Mesendoderm (in vitro differentiated cells): Measurements from ENCODE around the gene CDC14A.

ENCODE experiments used
- DNase-seq: peaks from one replicate; pipeline ENCODE4 v3.0.0; 2013
- H2AK5ac ChIP-seq: 2 replicates; pipeline ENCODE4 v1.6.1; 2013; ENCODE audit warnings: low read length, inconsistent platforms
- H2BK120ac ChIP-seq: 2 replicates; pipeline ENCODE4 v1.6.1; 2013; ENCODE audit warnings: low read depth, mild to moderate bottlenecking, low read length, moderate library complexity, mixed read lengths
- H2BK15ac ChIP-seq: replicated peaks from 2 replicates; pipeline ENCODE4 v1.6.1; 2013; ENCODE audit warnings: low read depth, mild to moderate bottlenecking, moderate library complexity
- H2BK5ac ChIP-seq: 2 replicates; pipeline ENCODE4 v1.6.1; 2013; ENCODE audit warnings: low read length, inconsistent platforms
- H3K18ac ChIP-seq: 2 replicates; pipeline ENCODE4 v1.6.1; 2013; ENCODE audit warnings: mild to moderate bottlenecking, low read length, mixed read lengths
- H3K23ac ChIP-seq: one replicate; pipeline ENCODE4 v1.6.1; 2013; ENCODE audit warnings: low read length
- H3K27ac ChIP-seq: 2 replicates; pipeline ENCODE4 v1.5.1; 2013; ENCODE audit warnings: low read depth, mild to moderate bottlenecking, inconsistent platforms, low read length, moderate library complexity
- H3K27me3 ChIP-seq: 2 replicates; pipeline ENCODE4 v1.6.1; 2013; ENCODE audit warnings: low read length, control low read depth, mild to moderate bottlenecking, inconsistent platforms; ENCODE audit not compliant: insufficient read depth, poor library complexity
- H3K36me3 ChIP-seq: 2 replicates; pipeline ENCODE4 v1.6.1; 2013; ENCODE audit warnings: low read length, inconsistent platforms; ENCODE audit not compliant: control insufficient read depth, insufficient read depth
- H3K4ac ChIP-seq: one replicate; pipeline ENCODE4 v1.6.1; 2013; ENCODE audit warnings: low read depth, mild to moderate bottlenecking, low read length, moderate library complexity
- H3K4me1 ChIP-seq: 2 replicates; pipeline ENCODE4 v1.6.1; 2013; ENCODE audit warnings: low read depth, low read length, inconsistent platforms; ENCODE audit not compliant: control insufficient read depth
- H3K4me2 ChIP-seq: 2 replicates; pipeline ENCODE4 v1.6.1; 2013; ENCODE audit warnings: low read length
- H3K4me3 ChIP-seq: 2 replicates; pipeline ENCODE4 v1.5.1; 2013; ENCODE audit warnings: mild to moderate bottlenecking, low read length
- H3K56ac ChIP-seq: one replicate; pipeline ENCODE4 v1.6.1; 2013; ENCODE audit warnings: low read length
- H3K79me1 ChIP-seq: 2 replicates; pipeline ENCODE4 v1.6.1; 2013; ENCODE audit warnings: low read length, inconsistent platforms
- H3K79me2 ChIP-seq: 2 replicates; pipeline ENCODE4 v1.6.1; 2013; ENCODE audit warnings: mild to moderate bottlenecking, low read length; ENCODE audit not compliant: control insufficient read depth, insufficient read depth
- H3K9ac ChIP-seq: 2 replicates; pipeline ENCODE4 v1.6.1; 2013; ENCODE audit warnings: low read length, inconsistent platforms
- H4K5ac ChIP-seq: one replicate; pipeline ENCODE4 v1.6.1; 2013; ENCODE audit warnings: low read length
- H4K8ac ChIP-seq: one replicate; pipeline ENCODE4 v1.6.1; 2013; ENCODE audit warnings: low read depth, mild to moderate bottlenecking, control low read depth, low read length, moderate library complexity
- WGBS: extraction: QIAGEN DNeasy Blood & Tissue Kit; methylation state at CpG from one replicate; pipeline ENCODE4 v1.1.7; 2013; ENCODE audit warnings: low lambda C conversion rate, missing lambda C conversion rate; ENCODE audit not compliant: insufficient coverage; ENCODE audit errors: extremely low coverage; 5-methylcytosine and 5-hydroxymethylcytosine counted together

Gene CDC14A

DNA sequence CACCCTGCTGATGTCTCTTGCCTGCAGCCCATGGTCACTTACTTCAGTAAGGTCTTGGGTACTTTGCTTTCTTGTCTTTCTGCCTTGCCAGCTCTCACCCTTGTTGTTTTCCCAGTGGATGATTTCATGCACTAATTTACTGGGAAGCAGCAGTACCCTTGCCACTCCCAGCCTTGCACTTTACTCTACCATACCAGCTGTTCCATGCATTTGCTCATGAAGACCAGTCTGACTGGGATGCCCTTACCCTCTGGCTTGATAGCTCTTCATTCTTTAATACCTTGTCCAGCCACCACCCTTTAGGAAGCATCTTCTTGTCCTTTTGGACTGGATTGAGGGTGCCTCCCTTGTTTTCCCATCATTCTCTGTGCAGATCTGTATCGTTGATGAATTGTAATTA, 28.3 kb downstream of the CDC14A start:
- no peaks in the 10 kb centered on the region for H3K36me3 ChIP-seq
- no peaks in the 10 kb centered on the region for H3K79me2 ChIP-seq
- H3K56ac ChIP-seq, result no peak overlapping the region
- no peak overlapping the region for H2BK120ac ChIP-seq
- H4K5ac ChIP-seq, result no peak overlapping the region
- H3K9ac ChIP-seq, result no peak overlapping the region
- no peak overlapping the region for H3K27ac ChIP-seq
- H3K27me3 ChIP-seq, result no peaks in the 10 kb centered on the region
- DNase-seq, result no peak
- no peak overlapping the region for H2AK5ac ChIP-seq
- WGBS, result no CpG with 5 or more reads among the region's 1 CpG
- H2BK15ac ChIP-seq, result no peak overlapping the region
- no peak overlapping the region for H3K4me2 ChIP-seq
- no peak overlapping the region for H3K23ac ChIP-seq
- no peak overlapping the region for H4K8ac ChIP-seq
- peaks cover 6% of the 10 kb centered on the region for H3K4me1 ChIP-seq
- H3K79me1 ChIP-seq, result peaks cover 13% of the 10 kb centered on the region
- no peak overlapping the region for H3K4ac ChIP-seq
- H3K18ac ChIP-seq, result no peak overlapping the region
- no peak overlapping the region for H3K4me3 ChIP-seq
- no peak overlapping the region for H2BK5ac ChIP-seq

DNA sequence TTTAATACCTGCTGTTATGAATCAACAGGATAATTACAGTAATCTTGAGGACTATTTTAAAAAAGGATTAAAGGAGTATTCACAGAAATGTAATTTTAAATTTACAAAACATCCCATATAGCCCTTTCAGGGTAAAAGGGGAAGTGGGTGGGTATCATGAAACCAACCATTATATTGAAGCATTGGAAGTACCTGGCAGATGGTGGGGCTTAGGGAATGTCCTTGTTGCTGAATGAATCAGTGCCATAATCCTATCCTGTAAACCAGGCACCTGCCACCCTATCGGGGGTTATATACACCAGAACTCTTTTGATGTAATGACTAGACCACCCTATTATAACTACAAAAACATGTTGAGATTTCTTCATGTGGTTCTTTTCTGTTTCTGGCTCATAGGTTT, 30.4 kb downstream of the CDC14A start:
- no peak for DNase-seq
- Histone ChIP-seq H3K79me1 (peaks cover 15% of the 10 kb centered on the region), H3K79me2 (no peaks in the 10 kb centered on the region), H3K4me3 (no peak overlapping the region), H2AK5ac (no peak overlapping the region), H2BK5ac (no peak overlapping the region), H3K36me3 (no peaks in the 10 kb centered on the region), H4K5ac (no peak overlapping the region), H2BK120ac (no peak overlapping the region), H3K9ac (no peak overlapping the region), H3K4ac (no peak overlapping the region), H3K4me1 (peaks cover 8% of the 10 kb centered on the region), H3K27ac (no peak overlapping the region), H2BK15ac (no peak overlapping the region), H4K8ac (no peak overlapping the region), H3K18ac (no peak overlapping the region), H3K4me2 (no peak overlapping the region), H3K23ac (no peak overlapping the region), H3K56ac (no peak overlapping the region), H3K27me3 (no peaks in the 10 kb centered on the region)
- no CpG with 5 or more reads among the region's 1 CpG for WGBS

- H2BK5ac ChIP-seq, result no peak overlapping the region
- H4K8ac ChIP-seq, result no peak overlapping the region
- no peak overlapping the region for H2BK120ac ChIP-seq
- H3K4me1 ChIP-seq, result peaks cover 8% of the 10 kb centered on the region
- H2BK15ac ChIP-seq, result no peak overlapping the region
- no peaks in the 10 kb centered on the region for H3K79me2 ChIP-seq
- H3K4me3 ChIP-seq, result no peak overlapping the region
- H3K18ac ChIP-seq, result no peak overlapping the region
- H3K23ac ChIP-seq, result no peak overlapping the region
- no peak overlapping the region for H3K4me2 ChIP-seq
- H3K27me3 ChIP-seq, result no peaks in the 10 kb centered on the region
- H2AK5ac ChIP-seq, result no peak overlapping the region
- H3K27ac ChIP-seq, result no peak overlapping the region
- no peak for DNase-seq
- no peak overlapping the region for H3K56ac ChIP-seq
- H3K79me1 ChIP-seq, result peaks cover 15% of the 10 kb centered on the region
- H3K9ac ChIP-seq, result no peak overlapping the region
- H3K36me3 ChIP-seq, result no peaks in the 10 kb centered on the region
- H4K5ac ChIP-seq, result no peak overlapping the region
- H3K4ac ChIP-seq, result no peak overlapping the region
Observed at GRCh38 chr1:100383743-100384405, 31.6 kb downstream of the CDC14A start.

- H3K27ac ChIP-seq, result no peak overlapping the region
- no peaks in the 10 kb centered on the region for H3K36me3 ChIP-seq
Observed at GRCh38 chr1:100387209-100387608, 34.9 kb downstream of the CDC14A start.

DNA sequence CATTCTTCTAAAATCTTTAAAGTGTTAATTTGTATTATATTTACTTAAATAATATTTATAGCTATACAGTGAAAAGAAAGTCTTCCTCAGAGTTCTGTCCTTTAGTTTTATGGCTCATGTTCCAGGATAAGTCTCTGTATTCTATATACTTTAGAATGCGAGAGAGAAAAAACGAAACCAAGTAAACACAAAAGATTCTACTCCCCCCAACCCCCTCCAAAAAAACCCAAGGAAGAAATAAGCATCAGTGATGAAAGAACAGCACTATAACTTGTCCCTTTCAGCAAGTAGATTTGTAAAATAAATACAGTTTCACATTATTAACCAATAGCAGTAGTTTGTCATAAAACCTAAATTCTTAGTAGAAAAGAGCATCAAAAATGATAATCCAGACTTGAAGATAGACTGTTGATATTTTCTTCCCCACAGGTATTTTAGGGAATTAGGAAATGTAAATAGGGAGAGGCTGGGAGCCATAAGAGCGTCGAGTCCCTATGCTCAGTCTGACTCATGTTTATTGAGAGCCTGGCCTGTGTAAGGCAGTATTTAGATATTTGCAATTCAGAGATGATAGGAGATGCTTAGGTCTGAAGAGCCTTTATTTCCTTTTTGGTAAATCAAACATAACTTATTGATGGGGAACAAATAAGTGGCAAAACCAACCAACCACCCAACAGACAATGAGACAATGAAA, 35.5 kb downstream of the CDC14A start:
- Histone ChIP-seq H3K36me3 (no peaks in the 10 kb centered on the region), H4K8ac (no peak overlapping the region), H2BK15ac (no peak overlapping the region), H3K27ac (no peak overlapping the region), H2AK5ac (no peak overlapping the region), H3K4me3 (no peak overlapping the region), H3K27me3 (no peaks in the 10 kb centered on the region), H3K23ac (no peak overlapping the region), H4K5ac (no peak overlapping the region), H3K4me2 (no peak overlapping the region), H3K4ac (no peak overlapping the region), H3K79me1 (peaks cover 6% of the 10 kb centered on the region), H3K56ac (no peak overlapping the region), H3K79me2 (no peaks in the 10 kb centered on the region), H2BK5ac (no peak overlapping the region), H2BK120ac (no peak overlapping the region), H3K18ac (no peak overlapping the region), H3K9ac (no peak overlapping the region), H3K4me1 (peaks cover 3% of the 10 kb centered on the region)
- no CpG with 5 or more reads among the region's 4 CpGs for WGBS
- DNase-seq, result peak; percentile 41

More at GRCh38 chr1:100387209-100387608, 34.9 kb downstream of the CDC14A start:
- Histone ChIP-seq H2AK5ac (no peak overlapping the region), H3K9ac (no peak overlapping the region), H4K8ac (no peak overlapping the region), H3K27me3 (no peaks in the 10 kb centered on the region), H2BK120ac (no peak overlapping the region), H2BK15ac (no peak overlapping the region), H3K79me2 (no peaks in the 10 kb centered on the region), H3K4me3 (no peak overlapping the region), H3K23ac (no peak overlapping the region), H3K4me1 (peaks cover 3% of the 10 kb centered on the region), H3K18ac (no peak overlapping the region), H3K4me2 (no peak overlapping the region), H3K56ac (no peak overlapping the region), H2BK5ac (no peak overlapping the region), H3K79me1 (peaks cover 6% of the 10 kb centered on the region), H3K4ac (no peak overlapping the region), H4K5ac (no peak overlapping the region)
- DNase-seq, result peak; percentile 51
- WGBS, result no CpG with 5 or more reads among the region's 5 CpGs

- no peak overlapping the region for H2BK15ac ChIP-seq
- no peak overlapping the region for H2BK5ac ChIP-seq
- no peak overlapping the region for H2BK120ac ChIP-seq
- H3K36me3 ChIP-seq, result no peaks in the 10 kb centered on the region
- no peak overlapping the region for H3K4ac ChIP-seq
- no peak overlapping the region for H3K23ac ChIP-seq
- H4K8ac ChIP-seq, result no peak overlapping the region
- no peak overlapping the region for H3K4me2 ChIP-seq
- H2AK5ac ChIP-seq, result no peak overlapping the region
- H3K27ac ChIP-seq, result no peak overlapping the region
- H3K4me1 ChIP-seq, result peaks cover 2% of the 10 kb centered on the region
- no peak overlapping the region for H3K56ac ChIP-seq
- H3K18ac ChIP-seq, result no peak overlapping the region
- no peaks in the 10 kb centered on the region for H3K79me2 ChIP-seq
- peaks cover 3% of the 10 kb centered on the region for H3K79me1 ChIP-seq
- H3K9ac ChIP-seq, result no peak overlapping the region
- no peak overlapping the region for H3K4me3 ChIP-seq
- no peak for DNase-seq
- no CpG with 5 or more reads among the region's 2 CpGs for WGBS
- H4K5ac ChIP-seq, result no peak overlapping the region
- H3K27me3 ChIP-seq, result no peaks in the 10 kb centered on the region
Observed at GRCh38 chr1:100390531-100390930, 38.2 kb downstream of the CDC14A start.
